GM18870 (cell line): ENCODE results near the gene NVL.

ENCODE experiments used
- ATAC-seq: cut with Tn5 transposase; IDR thresholded peaks from one replicate; pipeline ENCODE4 v1.9.1; 2021; ENCODE audit warnings: moderate library complexity; ENCODE audit not compliant: unreplicated experiment

NVL gene

GRCh38 chr1:224287714-224288113 lies 42.3 kb downstream of the NVL start:
- ATAC-seq, result no peak

GRCh38 chr1:224282140-224282539 lies 47.8 kb downstream of the NVL start:
- ATAC-seq, result no peak

DNA sequence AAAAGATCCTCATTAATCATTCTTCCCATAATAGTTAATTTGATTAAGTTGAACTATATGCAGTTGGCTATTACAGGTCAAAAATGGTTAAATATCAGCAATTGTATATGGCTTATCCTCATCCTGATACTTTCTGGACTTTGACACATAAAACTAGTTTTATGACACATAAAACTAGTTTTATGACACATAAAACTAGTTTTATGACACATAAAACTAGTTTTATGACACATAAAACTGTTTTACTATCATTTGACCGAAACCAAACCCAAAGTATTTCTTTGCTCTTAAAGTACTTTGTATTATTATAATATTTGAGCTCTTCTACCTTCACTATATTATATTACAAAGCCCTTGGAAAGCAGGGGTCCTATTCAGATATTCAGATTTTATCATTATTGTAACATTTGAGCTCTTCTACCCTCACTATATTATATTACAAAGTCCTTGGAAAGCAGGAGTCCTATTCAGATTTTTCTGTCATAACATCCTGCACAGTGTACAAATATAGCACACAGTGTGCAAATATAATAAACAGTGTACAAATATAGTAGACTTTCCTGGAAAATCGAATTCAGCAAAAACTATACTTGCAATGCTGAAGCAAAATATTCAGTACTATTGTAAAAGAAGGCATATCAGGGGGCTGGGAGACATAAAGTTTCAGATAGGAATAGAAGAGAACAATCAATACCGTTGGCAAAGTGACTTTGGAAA lies 53.0 kb downstream of the NVL start:
- no peak for ATAC-seq

DNA sequence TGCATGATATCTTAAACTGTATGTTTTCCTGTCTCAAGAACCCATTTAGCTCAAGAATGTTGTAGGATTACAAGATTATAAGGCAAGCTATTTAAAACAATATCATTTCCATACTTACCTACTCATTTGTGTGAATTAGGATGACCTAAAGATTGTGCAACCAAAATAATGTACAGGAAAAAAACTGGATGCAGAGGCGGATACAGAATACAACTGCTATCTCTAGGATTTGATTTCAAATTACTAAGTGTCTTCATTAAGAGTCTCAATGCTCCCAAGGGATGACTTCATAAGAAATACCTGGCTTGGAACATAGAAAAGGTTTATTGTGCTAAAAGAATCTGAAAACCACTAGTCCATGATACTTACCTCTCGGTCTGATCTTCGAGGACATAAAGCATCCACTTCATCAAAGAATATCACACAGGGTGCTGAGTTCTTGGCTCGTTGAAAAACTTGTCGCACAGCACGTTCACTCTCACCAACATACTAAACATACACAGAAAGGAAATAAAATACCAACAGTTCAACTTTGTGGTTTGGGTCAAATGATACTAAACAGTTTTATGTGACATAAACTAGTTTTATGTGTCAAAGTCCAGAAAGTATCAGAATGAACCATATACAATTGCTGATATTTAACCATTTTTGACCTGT lies 54.9 kb downstream of the NVL start:
- no peak for ATAC-seq

DNA sequence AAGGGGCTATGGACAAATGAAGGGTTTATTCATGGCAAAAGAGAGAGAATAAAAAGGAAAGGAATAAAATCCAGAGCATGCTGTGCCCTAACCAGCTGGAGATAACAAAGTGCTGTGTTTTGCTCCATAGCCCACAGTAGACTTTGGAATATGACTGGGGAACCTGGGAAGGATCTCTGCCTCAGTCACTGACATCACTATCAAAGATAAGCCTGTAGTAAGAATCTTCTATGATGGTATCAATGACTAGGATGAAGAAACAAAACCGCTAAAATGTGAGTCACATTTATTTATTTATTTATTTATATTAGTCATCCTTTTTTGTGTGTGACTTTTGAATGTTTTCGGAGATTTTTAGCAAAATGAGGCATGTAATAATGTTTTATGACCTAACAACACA lies 56.3 kb downstream of the NVL start:
- ATAC-seq, result no peak

DNA sequence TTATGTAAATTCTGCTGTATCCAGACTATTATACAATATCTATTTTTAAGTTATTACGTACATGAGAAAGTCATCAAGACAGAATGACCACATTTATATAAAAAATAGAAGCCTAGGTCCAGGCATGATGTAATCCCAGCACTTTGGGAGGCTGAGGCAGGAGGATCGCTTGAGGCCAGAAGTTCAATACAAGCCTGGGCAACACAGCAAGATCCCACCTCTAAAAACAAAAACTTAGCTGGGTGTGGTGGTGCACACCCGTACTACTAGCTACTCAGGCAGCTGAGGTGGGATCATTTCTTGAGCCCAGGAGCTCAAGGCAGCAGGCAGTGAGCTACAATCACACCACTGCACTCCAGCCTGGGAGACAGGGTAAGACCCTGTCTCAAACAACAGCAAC lies 58.9 kb downstream of the NVL start:
- no peak for ATAC-seq

DNA sequence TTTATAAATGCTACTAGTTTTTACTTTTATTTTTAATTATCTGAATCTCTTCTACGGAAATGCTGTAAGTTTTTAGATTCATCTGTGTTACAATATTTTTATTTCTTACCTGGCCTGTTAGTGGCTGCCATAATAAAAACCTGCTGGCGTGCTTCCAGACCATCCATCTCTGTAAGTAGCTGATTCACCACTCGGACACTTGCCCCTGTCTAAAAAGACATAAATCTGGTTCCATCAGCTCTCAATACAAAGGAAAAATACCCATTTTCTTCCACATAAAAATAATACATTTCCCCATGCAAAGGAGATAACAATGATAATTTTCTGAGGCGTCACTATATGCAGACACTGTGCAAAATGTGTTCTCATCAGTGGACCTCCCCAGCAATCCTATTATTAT lies 62.0 kb downstream of the NVL start:
- ATAC-seq, result no peak

DNA sequence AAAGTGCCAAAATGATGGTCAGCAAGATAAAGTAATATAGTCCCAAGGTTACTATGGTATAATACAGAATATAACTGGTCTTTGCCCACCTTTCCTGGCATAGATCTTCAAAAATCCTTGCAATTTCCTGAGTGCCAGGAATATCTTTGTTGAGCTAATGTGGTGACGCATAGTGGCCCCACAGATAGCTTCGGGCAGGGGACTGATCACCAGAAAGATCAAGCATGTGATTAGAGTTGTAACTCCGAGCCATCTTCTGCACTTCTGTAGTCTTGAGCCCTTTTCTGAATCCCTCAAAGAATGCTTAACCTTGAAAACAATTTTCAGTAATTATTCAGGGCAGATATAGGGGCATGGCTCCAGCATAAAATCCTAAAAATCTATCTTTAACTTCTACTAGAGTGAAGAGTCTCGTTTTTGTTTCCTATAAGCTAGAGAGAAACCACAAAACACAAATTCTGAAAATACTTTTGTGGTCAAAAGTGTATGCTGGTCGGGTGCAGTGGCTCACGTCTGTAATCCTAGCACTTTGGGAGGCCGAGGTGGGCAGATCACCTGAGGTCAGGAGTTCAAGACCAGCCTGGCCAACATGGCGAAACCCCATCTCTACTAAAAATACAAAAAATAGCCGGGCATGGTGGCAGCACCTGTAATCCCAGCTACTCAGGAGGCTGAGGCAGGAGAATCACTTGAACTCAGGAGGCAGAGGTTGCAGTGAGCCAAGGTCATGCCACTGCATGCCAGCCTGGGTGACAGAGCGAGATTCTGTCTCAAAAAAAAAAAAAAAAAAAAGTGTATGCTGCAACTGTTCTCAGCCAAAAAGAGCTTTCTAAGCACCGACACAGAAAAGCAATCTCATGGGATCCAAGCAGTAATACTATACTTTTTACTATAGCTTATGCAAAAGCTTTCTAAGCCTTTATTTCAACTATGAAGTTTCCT lies 62.8 kb downstream of the NVL start:
- ATAC-seq, result no peak

DNA sequence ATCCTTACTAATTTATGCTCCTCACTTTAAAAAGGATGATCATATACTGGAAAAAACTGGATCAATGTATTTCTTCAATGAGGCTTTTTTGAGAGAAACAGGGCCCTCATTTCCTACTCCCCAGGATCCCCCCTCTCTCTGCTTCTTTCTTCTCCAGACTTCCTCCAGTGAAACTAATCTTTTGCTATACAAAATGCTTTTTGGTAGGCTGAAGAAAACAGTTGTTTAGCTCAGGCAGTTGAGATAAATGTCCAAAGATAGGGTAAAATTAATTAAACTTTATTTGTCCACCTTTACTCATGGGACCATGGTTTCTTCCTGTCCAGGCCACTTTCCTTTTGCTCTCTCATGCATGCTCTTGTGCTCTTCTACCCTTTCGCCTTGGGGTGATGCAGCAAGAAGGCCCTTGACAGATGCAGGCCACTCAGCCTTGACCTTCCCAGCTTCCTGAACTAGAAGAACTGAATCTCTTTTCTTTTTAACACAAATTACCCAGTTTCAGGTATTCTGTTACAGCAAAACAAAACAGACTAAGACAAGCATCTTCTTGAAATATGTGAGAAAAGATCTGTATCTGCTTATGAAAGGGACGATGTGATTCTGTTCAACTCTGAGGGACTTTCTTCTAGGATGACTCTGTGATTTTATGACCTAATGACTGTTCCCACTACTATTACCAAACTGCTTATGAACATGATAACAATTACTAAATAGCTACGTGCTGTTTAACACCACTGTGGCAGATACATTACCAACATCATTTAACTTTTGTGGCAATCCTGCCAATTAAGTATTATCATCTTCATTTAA lies 63.7 kb downstream of the NVL start:
- ATAC-seq, result peak; percentile 66

DNA sequence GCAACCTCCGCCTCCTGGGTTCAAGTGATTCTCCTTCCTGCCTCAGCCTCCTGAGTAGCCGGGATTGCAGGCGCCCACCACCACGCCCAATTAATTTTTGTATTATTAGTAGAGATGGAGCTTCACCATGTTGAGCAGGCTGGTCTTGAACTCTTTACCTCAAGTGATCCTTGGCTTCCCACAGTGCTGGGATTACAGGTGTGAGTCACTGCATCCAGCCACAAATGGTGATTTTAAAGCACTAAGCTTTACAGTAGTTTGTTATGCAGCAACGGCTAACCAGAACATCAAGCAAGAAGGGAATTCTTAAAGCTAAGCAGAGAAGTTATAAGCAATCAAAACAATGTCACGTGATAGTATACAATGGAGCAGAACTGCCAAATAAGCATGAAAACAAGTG lies 65.7 kb downstream of the NVL start:
- no peak for ATAC-seq

- no peak for ATAC-seq
Measured at GRCh38 chr1:224262373-224263054, 67.5 kb downstream of the NVL start.

- no peak for ATAC-seq
Measured at GRCh38 chr1:224259986-224260385, 70.0 kb downstream of the NVL start.

GRCh38 chr1:224258351-224258750 lies 71.6 kb downstream of the NVL start:
- no peak for ATAC-seq

DNA sequence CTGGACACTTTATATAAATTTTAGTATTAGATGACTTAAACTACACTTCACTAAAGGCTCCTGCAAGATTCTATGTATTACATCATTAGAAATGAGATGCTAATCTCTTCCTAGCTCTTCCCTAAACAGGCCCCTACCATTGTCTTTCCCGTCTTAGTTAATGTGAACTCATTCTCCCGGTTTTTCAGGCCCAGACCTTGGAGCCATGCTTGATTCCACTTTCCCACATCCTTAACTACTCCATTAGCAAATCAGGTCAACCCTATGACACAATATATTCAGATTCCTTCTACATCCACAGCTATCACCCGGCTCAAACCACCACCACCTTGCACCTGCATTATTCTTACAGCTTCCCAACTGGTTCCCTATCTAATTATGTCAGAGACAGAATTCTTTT lies 73.3 kb downstream of the NVL start:
- no peak for ATAC-seq

GRCh38 chr1:224253721-224254120 lies 76.3 kb downstream of the NVL start:
- ATAC-seq, result no peak

GRCh38 chr1:224252479-224252878 lies 77.5 kb downstream of the NVL start:
- no peak for ATAC-seq

GRCh38 chr1:224251741-224252146 lies 78.2 kb downstream of the NVL start:
- ATAC-seq, result no peak

GRCh38 chr1:224245188-224245587 lies 84.8 kb downstream of the NVL start:
- ATAC-seq, result no peak

- ATAC-seq, result no peak
Measured at GRCh38 chr1:224238756-224239155, 91.2 kb downstream of the NVL start.

DNA sequence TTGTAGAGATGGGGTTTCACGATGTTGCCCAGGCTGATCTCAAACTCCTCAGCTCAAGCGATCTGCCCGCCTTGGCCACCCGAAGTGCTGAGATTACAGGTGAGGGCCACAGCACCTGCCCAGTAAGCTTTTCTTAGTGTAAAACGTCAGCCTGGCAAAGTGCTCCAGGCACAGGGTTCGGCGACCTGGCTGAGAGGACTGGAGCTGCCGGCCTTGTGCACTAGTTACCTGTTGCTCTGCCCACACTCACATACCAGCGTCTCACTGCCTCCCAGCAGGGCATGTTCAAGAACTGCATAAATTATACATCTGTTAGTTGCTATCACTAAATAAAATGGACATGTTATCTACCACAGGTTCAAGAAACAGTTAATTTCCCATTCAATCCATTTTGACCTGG lies 91.8 kb downstream of the NVL start:
- no peak for ATAC-seq
